Measurements from ENCODE around the gene POC1B. TPM values are rescaled to one million over a fixed set of nuclear protein-coding genes. Genes with fewer than 3 reads are reported as not detected.

The POC1B gene
- polyA plus RNA-seq, 1 donor from 2014 or later = 10.0 TPM

GRCh38 chr12:89469361-89469760 is 56.5 kb downstream of the POC1B start:
- Histone ChIP-seq H3K27ac (ENCODE audit: low read length) (no peak overlapping the region), H3K9ac (ENCODE audit: low read length) (no peak overlapping the region)

GRCh38 chr12:89468648-89469326 is 57.1 kb downstream of the POC1B start:
- H4K20me1 ChIP-seq (ENCODE audit: insufficient read depth) = no peaks in the 10 kb centered on the region
- no peak overlapping the region for H3K27ac ChIP-seq (ENCODE audit: low read length)
- no peak overlapping the region for H3K4me2 ChIP-seq (ENCODE audit: low read length)
- no peaks in the 10 kb centered on the region for H3K36me3 ChIP-seq (ENCODE audit: insufficient read depth, low read length)
- TF ChIP-seq TAF1 (IDR thresholded peaks at IDR 0.05; ENCODE audit: low read depth) = no peak
- no peak for TF ChIP-seq POLR2AphosphoS5 (IDR thresholded peaks at IDR 0.05)
- no peak for TF ChIP-seq EZH2 (IDR thresholded peaks at IDR 0.05; ENCODE audit: borderline replicate concordance, insufficient read depth, low read length, poor library complexity, severe bottlenecking)
- no peak for TF ChIP-seq SMC3 (conservative IDR thresholded peaks at IDR 0.05; ENCODE audit: poor library complexity)
- TF ChIP-seq MXI1 (conservative IDR thresholded peaks at IDR 0.05; ENCODE audit: poor library complexity, severe bottlenecking) = no peak
- no peak for TF ChIP-seq REST (IDR thresholded peaks at IDR 0.05; ENCODE audit: borderline replicate concordance)
- no peak for TF ChIP-seq EP300 (conservative IDR thresholded peaks at IDR 0.05; ENCODE audit: poor library complexity, severe bottlenecking)
- TF ChIP-seq CTCF (IDR thresholded peaks at IDR 0.05; ENCODE audit: poor library complexity, severe bottlenecking) = no peak
- no peak for TF ChIP-seq RAD21 (conservative IDR thresholded peaks at IDR 0.05)
- no peaks in the 10 kb centered on the region for H3K9me3 ChIP-seq (ENCODE audit: low read length)
- H3F3A ChIP-seq (ENCODE audit: insufficient read depth, low read length, poor library complexity, severe bottlenecking) = no peaks in the 10 kb centered on the region
- H3K79me2 ChIP-seq (replicated peaks; ENCODE audit: insufficient read depth, low read length) = no peaks in the 10 kb centered on the region
- no peak overlapping the region for H3K4me3 ChIP-seq (ENCODE audit: low read length)
- no peak overlapping the region for H2AFZ ChIP-seq (ENCODE audit: low read depth, low read length)
- H3K9me2 ChIP-seq (ENCODE audit: insufficient read depth, low read length) = no peaks in the 10 kb centered on the region
- H3K27me3 ChIP-seq (ENCODE audit: insufficient read depth, low read depth, low read length) = no peaks in the 10 kb centered on the region
- H3K9ac ChIP-seq (ENCODE audit: low read length) = no peak overlapping the region

More at GRCh38 chr12:89469361-89469760, 56.5 kb downstream of the POC1B start:
- no peak overlapping the region for H2AFZ ChIP-seq (ENCODE audit: low read depth, low read length)
- no peaks in the 10 kb centered on the region for H3K27me3 ChIP-seq (ENCODE audit: insufficient read depth, low read depth, low read length)
- no peaks in the 10 kb centered on the region for H3K9me3 ChIP-seq (ENCODE audit: low read length)
- H3K36me3 ChIP-seq (ENCODE audit: insufficient read depth, low read length) = no peaks in the 10 kb centered on the region
- TF ChIP-seq TAF1 (IDR thresholded peaks at IDR 0.05; ENCODE audit: low read depth) = no peak
- H3K9me2 ChIP-seq (ENCODE audit: insufficient read depth, low read length) = no peaks in the 10 kb centered on the region
- no peak overlapping the region for H3K4me3 ChIP-seq (ENCODE audit: low read length)
- H3F3A ChIP-seq (ENCODE audit: insufficient read depth, low read length, poor library complexity, severe bottlenecking) = no peaks in the 10 kb centered on the region
- no peak overlapping the region for H3K4me2 ChIP-seq (ENCODE audit: low read length)
- H3K79me2 ChIP-seq (replicated peaks; ENCODE audit: insufficient read depth, low read length) = no peaks in the 10 kb centered on the region
- H4K20me1 ChIP-seq (ENCODE audit: insufficient read depth) = no peaks in the 10 kb centered on the region

Measured in neural cell (in vitro differentiated cells).